Activated B cell treated with CpG ODN at 0.5 μM for 24 hours (primary cell): Measurements from ENCODE around the gene SMARCB1. TPM values are rescaled to one million over a fixed set of nuclear protein-coding genes. Genes with fewer than 3 reads are reported as not detected.
A peak's percentile ranks its signal among the peaks of the same experiment; 100 is the strongest.

ENCODE experiments used
- ATAC-seq: fragments of 200-7000 bp; cut with Tn5 transposase; one replicate; pipeline ENCODE4 v1.10.0; 2021; ENCODE audit warnings: low read depth, mild to moderate bottlenecking, moderate library complexity
- CTCF ChIA-PET: fragments of 350-600 bp; sonication (Branson Sonifier 250); formaldehyde crosslinking; loops from one replicate; lab custom pipeline; 2021; ENCODE audit warnings: antibody characterized with exemption; lab: Charles Lee
- POLR2A ChIA-PET: fragments of 350-600 bp; sonication (Branson Sonifier 250); formaldehyde crosslinking; loops from one replicate; lab custom pipeline; 2021; ENCODE audit warnings: antibody characterized with exemption; lab: Charles Lee
- DNase-seq: peaks from one replicate; pipeline ENCODE4 v3.0.0; 2022
- H3K27ac Mint-ChIP-seq: one replicate; pipeline ENCODE4 v1.8.0; 2020; ENCODE audit warnings: mixed read lengths
- H3K27me3 Mint-ChIP-seq: one replicate; pipeline ENCODE4 v1.8.0; 2021; ENCODE audit warnings: mixed read lengths
- H3K36me3 Mint-ChIP-seq: one replicate; pipeline ENCODE4 v1.8.0; 2021; ENCODE audit warnings: low read depth, mixed read lengths
- H3K4me1 Mint-ChIP-seq: one replicate; pipeline ENCODE4 v1.8.0; 2021; ENCODE audit warnings: mixed read lengths
- H3K4me3 Mint-ChIP-seq: one replicate; pipeline ENCODE4 v1.8.0; 2020; ENCODE audit warnings: mild to moderate bottlenecking, mixed read lengths
- H3K9me3 Mint-ChIP-seq: one replicate; pipeline ENCODE4 v1.8.0; 2020; ENCODE audit warnings: mixed read lengths
- CTCF ChIP-seq: fragments of 200-600 bp; IDR thresholded peaks from one replicate; pipeline ENCODE4 v1.8.0; 2022; ENCODE audit warnings: antibody characterized with exemption, mild to moderate bottlenecking
- intact Hi-C: fragments of 100-400 bp; cut with micrococcal nuclease; formaldehyde crosslinking; loops from one replicate; pipeline ENCODE4 v1.15.1; 2024
- total RNA-seq: library from RNA; stranded (reverse); gene quantifications from 2 replicates; pipeline ENCODE4 v1.2.3, GENCODE V29; 2022

The SMARCB1 gene
- total RNA-seq, 1 donor from 2014 or later: 161 TPM

- Mint-ChIP-seq H3K9me3 (no peaks in the 10 kb centered on the region), H3K27me3 (no peaks in the 10 kb centered on the region), H3K27ac (peak overlapping the region; percentile 63), H3K36me3 (no peaks in the 10 kb centered on the region), H3K4me1 (peaks cover 42% of the 10 kb centered on the region), H3K4me3 (peak overlapping the region; percentile 84)
- DNase-seq (no peak), ATAC-seq (no peak)
- no peak for TF ChIP-seq CTCF
- ChIA-PET CTCF (interaction anchor here (1.6 kb wide), 1 partner anchor 73 kb away, joined by 5 read pairs; no protein-coding TSS in a partner anchor), POLR2A (interaction anchor here (0.9 to 11.8 kb wide), 8 partner anchors 14 to 84 kb away, joined by 3 to 229 read pairs (median 12); partner anchors contain the start of genes SLC2A11, SMARCB1, VPREB3 and ZNF70)
- intact Hi-C loops: loop anchor here (1.0 to 5.0 kb wide), 3 partner anchors 13 to 184 kb away; partner anchors contain the start of gene SMARCB1
These were observed 13.2 kb upstream of the SMARCB1 start for GRCh38 chr22:23773483-23774113.

GRCh38 chr22:23774114-23774921 lies 12.4 kb upstream of the SMARCB1 start:
- Mint-ChIP-seq H3K36me3 (no peaks in the 10 kb centered on the region), H3K27me3 (no peaks in the 10 kb centered on the region), H3K4me3 (no peak overlapping the region), H3K4me1 (peaks cover 36% of the 10 kb centered on the region), H3K9me3 (no peaks in the 10 kb centered on the region), H3K27ac (no peak overlapping the region)
- intact Hi-C loops: loop anchor here (5.0 kb wide), 1 partner anchor 183 kb away; no protein-coding TSS in a partner anchor
- CTCF ChIA-PET: interaction anchor here (0.9 to 1.6 kb wide), 3 partner anchors 9 to 75 kb away, joined by 3 to 5 read pairs (median 3); no protein-coding TSS in a partner anchor
- no peak for ATAC-seq
- POLR2A ChIA-PET: interaction anchor here (0.9 to 11.8 kb wide), 5 partner anchors 21 to 83 kb away, joined by 3 to 229 read pairs (median 4); partner anchors contain the start of genes SLC2A11, VPREB3 and ZNF70
- DNase-seq: no peak
- no peak for TF ChIP-seq CTCF

- no peak overlapping the region for H3K4me3 Mint-ChIP-seq
- H3K4me1 Mint-ChIP-seq: peaks cover 30% of the 10 kb centered on the region
- ChIA-PET CTCF (interaction anchor here (0.9 to 2.0 kb wide), 4 partner anchors 10 to 77 kb away, joined by 3 to 5 read pairs (median 4); no protein-coding TSS in a partner anchor), POLR2A (interaction anchor here (0.7 to 3.3 kb wide), 6 partner anchors 11 to 83 kb away, joined by 3 to 17 read pairs (median 4); partner anchors contain the start of gene SLC2A11)
- DNase-seq (no peak), ATAC-seq (no peak)
- H3K9me3 Mint-ChIP-seq: no peaks in the 10 kb centered on the region
- intact Hi-C loops: loop anchor here (5.0 kb wide), 1 partner anchor 182 kb away; no protein-coding TSS in a partner anchor
- H3K36me3 Mint-ChIP-seq: no peaks in the 10 kb centered on the region
- H3K27me3 Mint-ChIP-seq: no peaks in the 10 kb centered on the region
- TF ChIP-seq CTCF: no peak
- H3K27ac Mint-ChIP-seq: no peak overlapping the region
These were observed 11.8 kb upstream of the SMARCB1 start for GRCh38 chr22:23774922-23775436.

GRCh38 chr22:23775779-23776375 lies 10.9 kb upstream of the SMARCB1 start:
- ChIA-PET CTCF (interaction anchor here (1.4 to 2.0 kb wide), 2 partner anchors 10 to 76 kb away, joined by 3 to 4 read pairs; no protein-coding TSS in a partner anchor), POLR2A (interaction anchor here (1.2 to 1.8 kb wide), 3 partner anchors 25 to 82 kb away, joined by 4 to 6 read pairs (median 5); partner anchors contain the start of genes SLC2A11 and ZNF70)
- TF ChIP-seq CTCF: no peak
- H3K4me3 Mint-ChIP-seq: no peak overlapping the region
- no peak overlapping the region for H3K27ac Mint-ChIP-seq
- H3K9me3 Mint-ChIP-seq: no peaks in the 10 kb centered on the region
- intact Hi-C loops: no loop called here
- no peaks in the 10 kb centered on the region for H3K36me3 Mint-ChIP-seq
- ATAC-seq (no peak), DNase-seq (no peak)
- H3K4me1 Mint-ChIP-seq: peaks cover 25% of the 10 kb centered on the region
- H3K27me3 Mint-ChIP-seq: no peaks in the 10 kb centered on the region
